T-helper 9 cell (primary cell): ENCODE results near the gene PTPRT.
"Not testable (repeated sequence)": the region's sequence is repeated elsewhere in the genome, so short reads cannot be mapped to it uniquely, and the experiment has no call there.

ENCODE experiments used
- DNase-seq: peaks from one replicate; pipeline ENCODE4 v3.0.0-alpha.2; 2020

PTPRT gene

DNA sequence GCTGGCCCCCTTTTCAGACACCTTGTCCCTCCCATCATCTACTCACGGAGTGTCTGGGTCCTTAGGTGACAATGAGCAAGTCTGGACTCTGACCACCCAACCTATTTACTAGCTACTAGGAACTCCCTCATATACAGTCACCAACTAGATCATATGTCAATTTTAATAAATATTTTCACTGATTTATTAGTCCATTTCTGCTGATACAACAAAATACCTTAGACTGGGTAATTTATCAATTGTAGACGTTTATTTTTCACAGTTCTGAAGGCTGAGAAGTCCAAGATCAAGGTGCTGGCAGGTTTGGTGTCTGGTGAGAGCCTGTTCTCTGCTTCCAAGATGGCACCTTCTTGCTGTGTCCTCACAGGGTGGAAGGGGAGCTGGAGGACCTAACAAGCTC lies 229.7 kb downstream of the PTPRT start:
- no peak for DNase-seq

GRCh38 chr20:42958367-42959069 lies 231.2 kb downstream of the PTPRT start:
- no peak for DNase-seq

- no peak for DNase-seq
Measured at GRCh38 chr20:42957704-42958095, 232.0 kb downstream of the PTPRT start.

GRCh38 chr20:42957018-42957703 lies 232.5 kb downstream of the PTPRT start:
- DNase-seq: no peak

DNA sequence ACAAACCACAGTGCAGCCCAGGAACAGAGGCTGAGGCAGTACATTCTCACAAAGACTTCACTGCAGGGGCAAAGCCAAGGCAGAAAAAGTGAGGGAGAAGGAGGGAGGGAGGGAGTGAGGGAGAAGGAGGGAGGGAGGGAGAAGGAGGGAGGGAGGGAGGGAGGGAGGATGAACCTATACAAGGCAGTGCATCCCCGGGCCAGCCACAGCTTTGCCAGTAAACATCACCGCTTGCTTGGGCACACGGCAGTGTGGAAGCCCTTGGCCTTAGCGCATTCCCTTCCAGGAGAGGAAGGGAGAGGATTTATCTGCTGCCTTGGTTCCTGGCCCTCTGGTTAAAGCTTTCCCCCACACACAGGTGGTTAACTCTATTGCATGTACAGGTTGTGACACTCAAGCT lies 234.0 kb downstream of the PTPRT start:
- no peak for DNase-seq

- DNase-seq: no peak
Measured at GRCh38 chr20:42954951-42955350, 234.8 kb downstream of the PTPRT start.

- DNase-seq: no peak
Measured at GRCh38 chr20:42949950-42950349, 239.8 kb downstream of the PTPRT start.

DNA sequence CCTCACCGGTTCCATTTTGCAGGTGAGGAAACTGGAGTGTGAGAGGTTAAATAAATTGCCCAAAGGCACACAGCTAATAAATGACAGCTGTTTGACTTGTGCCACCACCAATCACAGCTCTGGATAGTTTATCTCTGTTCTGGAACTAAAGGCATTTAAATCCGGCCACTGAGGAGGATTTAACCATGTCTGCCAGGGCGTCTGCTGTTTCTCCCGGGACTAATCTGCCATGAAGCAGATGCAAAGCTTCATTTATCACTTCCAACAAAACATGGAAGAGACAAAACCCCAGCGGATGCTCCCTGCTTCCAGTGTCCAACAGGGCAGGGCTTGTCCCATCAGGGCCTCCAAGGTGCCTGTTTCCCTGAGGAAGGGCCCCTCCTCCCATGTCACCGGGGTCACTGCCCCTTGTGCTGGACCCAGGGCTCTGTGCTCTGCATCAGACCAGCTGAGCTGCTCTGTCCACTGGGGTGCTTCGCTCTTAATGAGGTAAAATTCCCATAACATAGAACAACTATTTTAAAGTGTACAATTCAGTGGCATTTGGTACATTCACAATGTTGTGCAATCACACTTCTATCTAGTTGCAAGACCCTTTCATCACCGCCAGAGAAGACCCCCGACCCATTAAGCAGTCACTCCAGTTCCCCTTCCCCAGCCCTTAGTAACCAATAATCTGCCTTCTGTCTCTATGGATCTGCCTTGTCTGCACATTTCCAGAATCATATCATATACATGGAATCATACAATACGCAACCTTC lies 244.3 kb downstream of the PTPRT start:
- no peak for DNase-seq

- DNase-seq: no peak
Measured at GRCh38 chr20:42941629-42942028, 248.1 kb downstream of the PTPRT start.

DNA sequence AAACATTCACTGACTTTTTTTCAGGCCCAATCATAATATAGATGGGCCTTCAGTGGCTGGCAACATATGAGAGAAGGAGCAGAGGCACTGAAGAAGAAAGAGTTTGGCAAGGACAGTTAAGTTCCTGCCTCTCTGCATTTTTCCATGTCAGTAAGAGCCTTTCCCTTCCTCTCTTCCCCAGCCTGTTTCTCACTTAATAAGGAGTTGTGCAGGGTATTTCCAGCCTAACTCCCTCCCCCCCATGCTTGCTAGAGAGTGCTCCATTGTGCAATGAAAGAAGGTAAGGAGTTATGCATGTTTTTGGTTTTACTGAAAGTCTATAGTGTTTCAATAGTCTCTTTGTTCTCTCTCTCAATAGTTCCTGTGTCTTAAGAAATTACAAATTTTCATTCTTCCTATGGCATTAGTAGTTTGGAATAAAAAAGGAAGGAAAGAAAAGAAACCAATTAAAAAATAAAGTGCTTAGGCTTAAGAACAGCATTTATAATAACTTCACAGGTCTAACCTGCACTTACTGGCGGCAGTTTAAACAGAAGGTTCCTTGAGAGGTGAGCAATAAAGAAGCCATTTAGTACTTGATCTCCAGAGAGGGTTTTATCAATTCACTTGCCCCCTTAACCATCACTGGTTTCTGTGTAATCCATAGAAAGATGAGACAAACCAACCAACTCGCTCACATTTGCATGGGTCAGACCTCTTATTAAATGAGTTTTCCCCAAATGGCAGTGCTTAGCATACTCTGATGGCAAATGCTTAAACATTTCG lies 251.1 kb downstream of the PTPRT start:
- no peak for DNase-seq

DNA sequence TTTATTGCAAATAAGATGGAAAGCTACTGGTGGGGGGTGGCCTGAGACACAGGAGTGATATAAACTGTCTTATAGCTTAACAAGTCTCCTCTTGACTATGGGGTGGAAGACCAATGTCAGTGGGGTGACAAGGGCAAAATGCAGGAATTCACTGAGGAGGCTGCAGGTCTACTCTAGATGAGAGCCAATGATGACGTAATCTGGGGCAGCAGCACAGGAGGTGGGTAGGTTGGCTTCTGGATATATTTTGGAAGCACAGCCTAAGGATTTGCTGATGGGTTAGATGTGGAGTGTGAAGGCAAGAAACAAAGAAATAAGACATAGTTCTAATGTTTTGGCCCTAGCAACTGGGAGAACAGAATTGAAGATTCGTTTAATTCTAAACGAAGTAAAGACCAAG lies 253.2 kb downstream of the PTPRT start:
- no peak for DNase-seq

- DNase-seq: no peak
Measured at GRCh38 chr20:42924215-42924614, 265.5 kb downstream of the PTPRT start.

- no peak for DNase-seq
Measured at GRCh38 chr20:42923348-42923918, 266.3 kb downstream of the PTPRT start.

GRCh38 chr20:42920776-42921175 lies 268.9 kb downstream of the PTPRT start:
- no peak for DNase-seq

- no peak for DNase-seq
Measured at GRCh38 chr20:42919316-42919715, 270.4 kb downstream of the PTPRT start.

DNA sequence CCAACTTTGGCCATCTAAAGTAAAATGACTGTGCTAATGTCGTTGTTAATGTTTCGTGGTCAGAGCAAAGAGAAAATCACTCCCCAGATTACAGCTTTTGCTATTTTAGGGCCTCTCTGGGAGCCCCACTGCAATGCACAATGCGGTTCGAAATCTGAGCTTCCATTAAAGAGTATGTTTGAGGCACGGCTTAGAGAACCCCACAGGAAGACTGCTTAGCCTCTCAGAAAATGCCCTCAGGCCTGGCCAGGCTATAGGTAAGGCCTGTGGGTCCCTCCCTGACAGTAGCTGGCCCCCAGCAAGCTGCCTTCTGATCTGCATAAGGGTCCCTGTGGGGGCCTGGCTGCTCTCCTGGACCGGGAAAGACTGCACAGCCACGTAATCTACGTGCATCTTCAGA lies 274.6 kb downstream of the PTPRT start:
- no peak for DNase-seq

DNA sequence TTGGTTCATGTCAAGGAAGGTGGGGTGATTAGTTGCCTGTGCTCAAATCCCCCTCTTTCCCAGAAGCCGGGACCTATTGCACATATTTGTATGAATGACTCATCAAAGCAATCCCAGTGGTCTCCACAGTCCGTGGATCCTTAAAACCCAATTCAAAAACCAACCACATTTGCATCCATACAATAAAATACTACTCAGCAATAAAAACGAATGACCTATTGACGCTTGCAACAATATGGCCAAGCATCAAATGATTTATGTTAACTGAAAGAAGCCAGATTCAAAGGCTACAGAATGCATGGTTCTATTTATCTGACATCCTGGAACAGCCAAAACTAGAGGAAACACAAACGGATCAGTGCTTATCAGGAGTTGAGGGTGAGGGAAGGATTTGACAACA lies 275.4 kb downstream of the PTPRT start:
- DNase-seq: no peak

- not testable (repeated sequence) for DNase-seq
Measured at GRCh38 chr20:42910808-42911207, 278.9 kb downstream of the PTPRT start.

DNA sequence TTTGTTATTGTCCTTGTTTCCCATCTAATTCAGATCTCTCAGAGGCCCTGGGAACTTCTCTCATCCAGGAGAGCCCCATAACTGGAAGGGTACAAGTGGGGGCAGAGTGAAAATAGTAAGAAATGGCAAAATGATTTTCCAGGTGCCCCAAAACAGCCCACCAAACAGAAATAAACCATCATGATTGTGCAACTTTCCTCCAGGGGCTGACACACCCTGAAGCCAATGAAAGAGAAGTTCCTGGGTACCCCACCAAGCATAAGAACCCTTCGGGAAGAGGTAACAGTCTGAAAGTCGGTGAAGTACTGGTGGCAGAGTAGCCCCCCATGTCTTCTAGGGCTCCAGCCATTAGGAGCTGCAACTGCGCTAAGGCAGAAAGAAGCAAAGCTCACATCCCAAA lies 282.0 kb downstream of the PTPRT start:
- no peak for DNase-seq

- no peak for DNase-seq
Measured at GRCh38 chr20:42906120-42906519, 283.6 kb downstream of the PTPRT start.

DNA sequence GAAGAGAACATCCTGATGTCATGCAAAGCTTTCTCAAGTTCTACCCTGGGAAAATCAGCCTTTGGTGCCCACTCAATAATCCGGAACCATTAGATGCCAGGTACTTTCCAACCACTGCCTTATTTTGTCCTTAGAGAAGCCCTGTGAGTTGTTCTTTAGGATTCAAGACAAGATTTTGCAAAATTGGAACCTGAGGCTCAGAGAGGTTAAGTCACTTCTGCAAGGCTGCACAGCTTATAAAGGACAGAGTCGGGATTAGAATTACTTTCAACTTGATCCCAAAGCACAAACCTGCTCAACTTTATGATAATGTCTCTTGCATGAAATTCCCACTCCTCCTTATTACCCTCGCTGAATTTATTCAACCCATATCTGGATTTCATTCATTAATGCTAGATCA lies 287.2 kb downstream of the PTPRT start:
- no peak for DNase-seq

- DNase-seq: no peak
Measured at GRCh38 chr20:42901689-42902440, 287.8 kb downstream of the PTPRT start.
